CD14-positive monocyte (primary cell): ENCODE data around the gene CCBE1. TPM values are rescaled to one million over a fixed set of nuclear protein-coding genes. Genes with fewer than 3 reads are reported as not detected.

Experiments used
- DNase-seq, 3 donors: peaks; one replicate each; pipeline ENCODE4 v3.0.0-alpha.2; 2011 to 2022
- H2AFZ ChIP-seq: 2 replicates; pipeline ENCODE4 v1.6.0; 2012; ENCODE audit warnings: mild to moderate bottlenecking, low read depth, low read length, inconsistent platforms; ENCODE audit not compliant: insufficient read depth, poor library complexity, severe bottlenecking
- H3K27ac ChIP-seq, 2 donors: 1 replicate in 1 of 2; 2 replicates in 1 of 2; pipeline ENCODE4 v1.5.1; 2012 to 2013; ENCODE audit warnings: low read length in 2 of 2, control low read depth in 1 of 2, inconsistent platforms in 1 of 2, low read depth in 1 of 2, mild to moderate bottlenecking in 1 of 2
- H3K27me3 ChIP-seq, 2 donors: one replicate each; pipeline versions ENCODE4 v1.6.0 to v1.6.1; 2011 to 2013; ENCODE audit warnings: low read length in 2 of 2; ENCODE audit not compliant: control insufficient read depth in 2 of 2, insufficient read depth in 2 of 2
- H3K36me3 ChIP-seq, 2 donors: replicated peaks in 1 of 2; 1 replicate in 1 of 2; 2 replicates in 1 of 2; pipeline versions ENCODE4 v1.5.1 to v1.6.1; 2012 to 2013; ENCODE audit warnings: low read length in 2 of 2, control low read depth in 1 of 2, inconsistent platforms in 1 of 2, mild to moderate bottlenecking in 1 of 2; ENCODE audit not compliant: insufficient read depth in 2 of 2, control insufficient read depth in 1 of 2
- H3K4me1 ChIP-seq, 2 donors: 1 replicate in 1 of 2; 2 replicates in 1 of 2; pipeline versions ENCODE4 v1.5.1 to v1.6.1; 2012 to 2013; ENCODE audit warnings: low read length in 2 of 2, control low read depth in 1 of 2, inconsistent platforms in 1 of 2, mild to moderate bottlenecking in 1 of 2, moderate library complexity in 1 of 2; ENCODE audit not compliant: insufficient read depth in 2 of 2, control insufficient read depth in 1 of 2
- H3K4me2 ChIP-seq: replicated peaks from 2 replicates; pipeline ENCODE3; 2012; ENCODE audit warnings: low read length, moderate library complexity, mild to moderate bottlenecking; ENCODE audit not compliant: poor library complexity, severe bottlenecking; ENCODE audit errors: extremely low read depth
- H3K4me3 ChIP-seq, 3 experiments: fragments of 200-600 bp in 1 of 3; sonication (generic) in 1 of 3; replicated peaks in 1 of 3; 1 replicate in 2 of 3; 2 replicates in 1 of 3; pipeline ENCODE4 v1.5.1; 2011 to 2013; ENCODE audit warnings: low read length in 3 of 3, mild to moderate bottlenecking in 3 of 3, control low read depth in 2 of 3, low read depth in 2 of 3, inconsistent platforms in 1 of 3, moderate library complexity in 1 of 3
- H3K79me2 ChIP-seq: 2 replicates; pipeline ENCODE4 v1.6.0; 2012; ENCODE audit warnings: mild to moderate bottlenecking, control low read depth, inconsistent platforms, low read length, moderate library complexity; ENCODE audit not compliant: insufficient read depth
- H3K9ac ChIP-seq: 2 replicates; pipeline ENCODE4 v1.6.0; 2017; ENCODE audit warnings: low read length, mild to moderate bottlenecking; ENCODE audit not compliant: insufficient read depth, poor library complexity, severe bottlenecking
- H3K9me3 ChIP-seq, 2 donors: replicated peaks in 1 of 2; 1 replicate in 1 of 2; 2 replicates in 1 of 2; pipeline versions ENCODE4 v1.5.1 to v1.6.1; 2012 to 2013; ENCODE audit warnings: low read length in 2 of 2, control low read depth in 1 of 2; ENCODE audit not compliant: control insufficient read depth in 1 of 2, insufficient read depth in 1 of 2
- H4K20me1 ChIP-seq: 2 replicates; pipeline ENCODE4 v1.6.0; 2012; ENCODE audit warnings: mild to moderate bottlenecking, low read length, control low read depth, moderate library complexity; ENCODE audit not compliant: insufficient read depth
- H3K27ac Mint-ChIP-seq, 7 donors: one replicate each; pipeline ENCODE4 v1.8.0; 2020; ENCODE audit warnings: mild to moderate bottlenecking in 7 of 7, mixed read lengths in 7 of 7, moderate library complexity in 6 of 7, inconsistent platforms in 2 of 7
- H3K27me3 Mint-ChIP-seq, 3 donors: one replicate each; pipeline ENCODE4 v1.8.0; 2021 to 2022; ENCODE audit warnings: low read depth in 3 of 3, mild to moderate bottlenecking in 3 of 3, mixed read lengths in 3 of 3, moderate library complexity in 3 of 3, inconsistent platforms in 1 of 3
- H3K36me3 Mint-ChIP-seq, 2 donors: one replicate each; pipeline ENCODE4 v1.8.0; 2020; ENCODE audit warnings: mixed read lengths in 2 of 2, inconsistent platforms in 1 of 2, mild to moderate bottlenecking in 1 of 2
- H3K4me1 Mint-ChIP-seq: one replicate; pipeline ENCODE4 v1.8.0; 2020; ENCODE audit warnings: mild to moderate bottlenecking, mixed read lengths
- H3K4me3 Mint-ChIP-seq, 2 donors: one replicate each; pipeline ENCODE4 v1.8.0; 2020; ENCODE audit warnings: mild to moderate bottlenecking in 2 of 2, mixed read lengths in 2 of 2, moderate library complexity in 1 of 2
- H3K9me3 Mint-ChIP-seq, 7 donors: one replicate each; pipeline ENCODE4 v1.8.0; 2020 to 2022; ENCODE audit warnings: mixed read lengths in 7 of 7, mild to moderate bottlenecking in 6 of 7, moderate library complexity in 6 of 7, inconsistent platforms in 2 of 7
- CTCF ChIP-seq: fragments of 200-600 bp; IDR thresholded peaks from one replicate; pipeline ENCODE4 v1.8.0; 2022; ENCODE audit warnings: antibody characterized with exemption, mild to moderate bottlenecking
- WGBS: methylation state at CpG from one replicate; pipeline ENCODE4 v1.1.5; 2013; ENCODE audit warnings: missing lambda C conversion rate; ENCODE audit not compliant: insufficient coverage; 5-methylcytosine and 5-hydroxymethylcytosine counted together
- intact Hi-C, 2 donors: fragments of 100-400 bp; cut with micrococcal nuclease; formaldehyde crosslinking; loops; one replicate each; pipeline versions ENCODE4 v1.15.0 to v1.15.1; 2023
- polyA plus RNA-seq, 3 donors: library from polyadenylated mRNA; depleted of rRNA in 1 of 3; unstranded in 2 of 3; stranded (reverse) in 1 of 3; fragments of 300-500 nt in 2 of 3; fragments of >200 nt in 1 of 3; fragmentation: Illumina TruSeq in 2 of 3; gene quantifications; 1 replicate in 2 of 3; 2 replicates in 1 of 3; pipeline ENCODE4 v1.2.3, GENCODE V29; 2012 to 2021

CCBE1 gene
- polyA plus RNA-seq, 3 donors = not detected

GRCh38 chr18:59470561-59471121 lies 226.6 kb downstream of the CCBE1 start:
- Mint-ChIP-seq H3K9me3 (peaks cover 0 to 6% (median 2%) of the 10 kb centered on the region in 7 donors), H3K36me3 (no peaks in the 10 kb centered on the region), H3K27me3 (peaks cover 1 to 8% (median 4%) of the 10 kb centered on the region in 3 donors), H3K27ac (no peak overlapping the region), H3K4me1 (no peaks in the 10 kb centered on the region), H3K4me3 (no peak overlapping the region)
- no peak overlapping the region for H3K4me2 ChIP-seq
- no peak for DNase-seq
- no peaks in the 10 kb centered on the region for H3K27me3 ChIP-seq
- intact Hi-C loops = no loop called here
- 100% methylated on average over 4 of the region's 8 CpGs for WGBS
- H3K79me2 ChIP-seq = no peaks in the 10 kb centered on the region
- no peaks in the 10 kb centered on the region for H3K36me3 ChIP-seq
- H3K27ac ChIP-seq = no peak overlapping the region
- no peak overlapping the region for H2AFZ ChIP-seq
- H3K9me3 ChIP-seq = no peaks in the 10 kb centered on the region
- H3K4me1 ChIP-seq = no peaks in the 10 kb centered on the region
- no peaks in the 10 kb centered on the region for H4K20me1 ChIP-seq
- H3K9ac ChIP-seq = no peak overlapping the region
- no peak for TF ChIP-seq CTCF
- H3K4me3 ChIP-seq = no peak overlapping the region

GRCh38 chr18:59469463-59470180 lies 227.6 kb downstream of the CCBE1 start:
- Histone ChIP-seq H3K9me3 (no peaks in the 10 kb centered on the region), H3K79me2 (no peaks in the 10 kb centered on the region), H3K36me3 (no peaks in the 10 kb centered on the region), H3K27ac (no peak overlapping the region), H3K4me2 (no peak overlapping the region), H3K4me3 (no peak overlapping the region), H4K20me1 (no peaks in the 10 kb centered on the region), H2AFZ (no peak overlapping the region), H3K4me1 (no peaks in the 10 kb centered on the region), H3K27me3 (no peaks in the 10 kb centered on the region), H3K9ac (no peak overlapping the region)
- Mint-ChIP-seq H3K27me3 (peaks cover 0 to 4% (median 2%) of the 10 kb centered on the region in 3 donors), H3K36me3 (no peaks in the 10 kb centered on the region), H3K4me1 (no peaks in the 10 kb centered on the region), H3K27ac (peak overlapping the region in 1 of 7 donors; percentile 26), H3K4me3 (no peak overlapping the region), H3K9me3 (peaks cover 0 to 4% (median 2%) of the 10 kb centered on the region in 7 donors)
- no peak for DNase-seq
- no peak for TF ChIP-seq CTCF
- intact Hi-C loops = no loop called here
- 90% methylated on average over 10 of the region's 15 CpGs for WGBS
